K562 (cell line): ENCODE results near the gene PIF1.

Experiments used
- EZH2 ChIP-seq: IDR thresholded peaks from 2 replicates; pipeline ENCODE4 v1.6.1; 2012; ENCODE audit warnings: low read depth, mild to moderate bottlenecking, inconsistent platforms, low read length, borderline replicate concordance
- MTA2 ChIP-seq: fragments of 450-650 bp; IDR thresholded peaks from 2 replicates; pipeline ENCODE4 v1.6.1; 2016; ENCODE audit warnings: low read depth

- TF ChIP-seq MTA2, result no peak
- no peak for TF ChIP-seq EZH2
These were observed 54.8 kb downstream of the PIF1 start for GRCh38 chr15:64770626-64771025.
